NCI-H748 (cell line): ENCODE data around the gene CFAP20DC.
A peak's percentile ranks its signal among the peaks of the same experiment; 100 is the strongest.
"Not testable (repeated sequence)": the region's sequence is repeated elsewhere in the genome, so short reads cannot be mapped to it uniquely, and the experiment has no call there.

Source experiments
- DNase-seq: peaks from one replicate; lab custom pipeline; 2025; ENCODE audit not compliant: unreplicated experiment; lab: John Stamatoyannopoulos, UW

The CFAP20DC gene

GRCh38 chr3:58824285-58824684, 225.5 kb downstream of the CFAP20DC start:
- DNase-seq = peak; percentile 72

GRCh38 chr3:58806551-58807244, 243.1 kb downstream of the CFAP20DC start:
- not testable (repeated sequence) for DNase-seq

GRCh38 chr3:58804914-58805313, 244.9 kb downstream of the CFAP20DC start:
- DNase-seq = no peak

- peak; percentile 0 for DNase-seq
Measured at GRCh38 chr3:58801541-58801940, 248.3 kb downstream of the CFAP20DC start.

- no peak for DNase-seq
Measured at GRCh38 chr3:58800940-58801339, 248.9 kb downstream of the CFAP20DC start.

- DNase-seq = no peak
Measured at GRCh38 chr3:58800032-58800431, 249.8 kb downstream of the CFAP20DC start.

- no peak for DNase-seq
Measured at GRCh38 chr3:58799271-58799670, 250.6 kb downstream of the CFAP20DC start.

- DNase-seq = no peak
Measured at GRCh38 chr3:58798312-58798711, 251.5 kb downstream of the CFAP20DC start.

GRCh38 chr3:58794750-58795149, 255.1 kb downstream of the CFAP20DC start:
- DNase-seq = peak; percentile 70

- DNase-seq = peak; percentile 12
Measured at GRCh38 chr3:58793938-58794337, 255.9 kb downstream of the CFAP20DC start.

GRCh38 chr3:58792921-58793451, 256.8 kb downstream of the CFAP20DC start:
- no peak for DNase-seq

GRCh38 chr3:58789385-58789784, 260.4 kb downstream of the CFAP20DC start:
- no peak for DNase-seq

GRCh38 chr3:58784888-58785287, 264.9 kb downstream of the CFAP20DC start:
- DNase-seq = no peak

GRCh38 chr3:58784425-58784824, 265.4 kb downstream of the CFAP20DC start:
- no peak for DNase-seq

- no peak for DNase-seq
Measured at GRCh38 chr3:58783845-58784244, 266.0 kb downstream of the CFAP20DC start.

- DNase-seq = no peak
Measured at GRCh38 chr3:58779934-58780333, 269.9 kb downstream of the CFAP20DC start.

- no peak for DNase-seq
Measured at GRCh38 chr3:58776231-58776630, 273.6 kb downstream of the CFAP20DC start.

GRCh38 chr3:58772462-58772861, 277.4 kb downstream of the CFAP20DC start:
- no peak for DNase-seq

- no peak for DNase-seq
Measured at GRCh38 chr3:58769065-58769464, 280.8 kb downstream of the CFAP20DC start.

GRCh38 chr3:58766587-58767282, 283.1 kb downstream of the CFAP20DC start:
- DNase-seq = no peak

- DNase-seq = peak; percentile 7
Measured at GRCh38 chr3:58755150-58755549, 294.7 kb downstream of the CFAP20DC start.

GRCh38 chr3:58754074-58754473, 295.8 kb downstream of the CFAP20DC start:
- no peak for DNase-seq
